HG02981 (cell line): ENCODE results near the gene SLC22A15.
"Not testable (repeated sequence)": the region's sequence is repeated elsewhere in the genome, so short reads cannot be mapped to it uniquely, and the experiment has no call there.

Experiments used
- ATAC-seq: cut with Tn5 transposase; IDR thresholded peaks from one replicate; pipeline ENCODE4 v1.9.1; 2021; ENCODE audit warnings: mild to moderate bottlenecking, moderate library complexity; ENCODE audit not compliant: unreplicated experiment

SLC22A15 gene

DNA sequence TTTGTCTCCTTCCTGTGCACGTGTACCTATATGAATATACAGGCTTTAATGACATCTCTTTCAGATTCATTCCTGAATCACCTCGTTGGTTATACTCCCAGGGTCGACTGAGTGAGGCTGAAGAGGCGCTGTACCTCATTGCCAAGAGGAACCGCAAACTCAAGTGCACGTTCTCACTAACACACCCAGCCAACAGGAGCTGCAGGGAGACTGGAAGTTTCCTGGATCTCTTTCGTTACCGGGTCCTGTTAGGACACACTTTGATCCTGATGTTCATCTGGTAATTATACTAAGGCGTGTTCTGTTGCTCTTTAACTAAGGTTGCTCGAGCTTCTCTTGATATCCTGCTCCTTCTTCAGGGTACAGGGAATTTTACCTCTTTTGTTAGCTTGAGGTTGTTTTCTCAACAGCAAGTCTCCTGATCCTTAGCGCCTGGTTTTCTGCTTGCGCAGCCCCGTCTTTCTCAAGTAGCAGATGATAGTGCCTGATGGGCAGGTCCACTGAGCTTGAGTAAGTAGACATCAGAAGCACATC is 55.1 kb downstream of the SLC22A15 start:
- no peak for ATAC-seq

DNA sequence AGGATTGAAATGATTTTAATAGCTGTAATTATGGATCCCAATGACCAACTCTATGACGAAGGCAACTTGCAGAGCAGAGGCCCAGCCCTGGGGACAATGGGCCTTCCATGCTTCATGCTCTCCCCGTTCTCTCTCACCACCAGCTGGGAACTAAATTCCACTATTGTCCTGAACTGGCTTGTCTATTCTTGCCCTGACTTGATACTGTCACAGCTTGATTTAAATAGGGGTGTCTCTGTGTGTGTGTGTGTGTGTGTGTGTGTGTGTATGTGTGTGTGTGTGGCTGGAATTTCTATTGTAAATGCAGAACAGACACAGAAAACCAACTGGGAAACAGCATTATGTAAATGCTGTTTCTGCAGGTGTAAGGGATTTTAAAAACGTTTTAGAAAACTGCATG is 57.0 kb downstream of the SLC22A15 start:
- no peak for ATAC-seq

DNA sequence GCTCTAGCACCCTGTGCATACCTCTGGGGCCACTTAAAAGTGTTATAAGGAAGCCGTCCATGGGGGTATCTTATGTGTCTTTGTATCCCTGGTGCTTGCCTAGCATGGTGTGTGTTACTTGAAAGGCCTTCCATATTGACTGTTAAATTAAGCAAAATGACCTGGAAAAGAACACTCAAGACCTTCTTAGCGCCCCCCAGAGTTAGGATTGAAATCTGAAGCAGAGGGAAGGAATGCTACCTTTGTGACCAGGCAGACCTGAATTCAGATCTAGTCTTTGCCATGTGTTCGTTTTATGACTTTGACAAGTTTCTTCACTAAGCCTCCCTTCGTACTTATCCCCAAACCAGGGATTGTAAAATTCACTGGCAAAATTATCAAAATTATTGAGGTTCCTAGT is 59.9 kb downstream of the SLC22A15 start:
- no peak for ATAC-seq

DNA sequence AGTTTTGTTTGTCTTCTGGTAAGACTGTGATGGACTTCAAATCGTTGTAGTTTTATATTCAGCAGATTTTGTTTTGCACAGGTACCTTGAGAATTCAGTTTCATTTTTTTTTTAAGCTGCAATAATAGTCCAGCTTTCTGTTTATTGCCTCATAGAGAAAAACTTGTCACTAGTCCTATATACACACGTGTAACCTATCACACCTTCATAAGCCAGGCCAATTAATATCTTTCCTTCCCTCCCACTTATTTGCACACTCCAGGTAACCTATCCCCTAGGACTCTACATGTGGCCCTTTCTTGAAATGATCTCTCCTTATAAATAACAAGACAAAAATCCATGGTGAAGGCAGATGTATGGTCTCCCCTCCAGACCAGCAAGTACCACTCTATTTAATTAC is 62.4 kb downstream of the SLC22A15 start:
- no peak for ATAC-seq

DNA sequence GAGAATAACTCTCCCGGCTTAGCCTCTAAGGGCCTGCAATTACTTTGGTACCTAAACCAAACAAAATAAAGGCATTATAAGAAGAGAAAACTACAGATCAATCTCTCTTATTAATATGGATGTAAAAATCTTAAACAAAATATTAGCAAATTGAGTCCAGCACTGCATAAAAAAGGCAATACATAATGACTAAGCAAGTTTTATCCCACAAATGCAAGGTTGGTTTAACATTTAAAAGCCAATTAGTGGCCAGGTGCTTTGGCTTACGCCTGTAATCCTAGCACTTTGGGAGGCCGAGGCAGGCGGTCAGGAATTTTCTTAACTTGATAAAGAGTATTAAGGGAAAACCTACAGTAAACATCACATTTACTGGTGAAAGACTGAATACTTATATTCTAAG is 67.8 kb downstream of the SLC22A15 start:
- no peak for ATAC-seq

DNA sequence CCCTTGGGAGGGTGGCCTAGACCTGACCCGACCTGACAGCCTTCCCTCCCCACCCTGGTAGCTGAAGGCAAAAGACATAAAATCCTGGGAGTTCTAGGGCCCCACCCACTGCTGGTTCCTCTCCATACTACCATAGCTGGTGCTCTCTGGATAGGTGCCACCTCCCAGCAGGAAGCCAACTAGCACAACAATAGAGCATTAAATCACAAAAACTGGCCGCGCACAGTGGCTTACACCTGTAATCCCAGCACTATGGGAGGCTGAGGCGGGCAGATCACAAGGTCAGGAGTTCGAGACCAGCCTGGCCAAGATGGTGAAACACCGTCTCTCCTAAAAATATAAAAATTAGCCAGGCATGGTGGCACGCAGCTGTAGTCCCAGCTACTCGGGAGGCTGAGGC is 70.6 kb downstream of the SLC22A15 start:
- ATAC-seq: not testable (repeated sequence)

DNA sequence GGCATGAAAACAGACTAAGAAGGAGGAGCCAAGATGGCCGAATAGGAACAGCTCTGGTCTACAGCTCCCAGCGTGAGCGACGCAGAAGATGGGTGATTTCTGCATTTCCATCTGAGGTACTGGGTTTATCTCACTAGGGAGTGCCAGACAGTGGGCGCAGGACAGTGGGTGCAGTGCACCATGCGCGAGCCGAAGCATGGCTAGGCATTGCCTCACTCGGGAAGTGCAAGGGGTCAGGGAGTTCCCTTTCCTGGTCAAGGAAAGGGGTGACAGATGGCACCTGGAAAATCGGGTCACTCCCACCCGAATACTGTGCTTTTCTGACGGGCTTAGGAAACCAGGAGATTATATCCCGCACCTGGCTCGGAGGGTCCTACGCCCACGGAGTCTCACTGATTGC is 75.6 kb downstream of the SLC22A15 start:
- ATAC-seq: not testable (repeated sequence)

DNA sequence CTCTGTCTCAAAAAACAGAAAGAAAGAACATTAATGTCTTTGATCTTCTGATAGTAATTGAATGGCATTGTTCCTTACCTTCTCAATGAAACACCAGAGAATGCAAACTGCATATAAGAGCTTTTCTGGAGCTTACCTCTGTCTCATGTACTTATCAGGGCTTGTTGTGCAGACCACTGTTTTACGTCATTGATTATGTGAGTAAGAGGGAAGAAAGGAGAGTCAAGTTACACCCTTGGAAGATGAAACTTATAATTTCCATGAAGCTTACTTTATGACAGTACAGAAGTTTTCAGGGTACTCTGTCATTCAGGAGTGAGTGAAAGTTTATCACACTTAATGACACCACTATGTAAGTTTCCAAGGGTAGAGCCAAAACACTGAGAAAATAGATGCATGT is 85.9 kb downstream of the SLC22A15 start:
- ATAC-seq: no peak

DNA sequence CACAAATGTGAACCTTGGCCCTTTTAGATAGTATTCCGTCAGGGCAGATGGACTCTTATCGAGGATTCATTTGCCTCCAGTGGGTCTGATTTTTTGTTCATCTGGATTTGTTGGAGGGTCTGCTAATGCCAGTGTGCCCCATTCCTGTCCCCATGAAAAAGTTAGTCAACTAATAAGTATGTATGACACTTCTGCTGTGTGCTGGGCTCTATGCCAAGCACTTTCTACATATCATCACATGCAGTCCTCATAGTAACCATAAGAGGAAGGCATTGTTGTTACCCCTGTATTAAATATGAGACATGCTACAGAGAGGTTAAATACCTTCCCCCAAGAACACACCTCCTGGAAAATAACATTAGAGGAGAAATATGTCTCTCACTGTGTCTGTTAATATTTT is 88.3 kb downstream of the SLC22A15 start:
- no peak for ATAC-seq

DNA sequence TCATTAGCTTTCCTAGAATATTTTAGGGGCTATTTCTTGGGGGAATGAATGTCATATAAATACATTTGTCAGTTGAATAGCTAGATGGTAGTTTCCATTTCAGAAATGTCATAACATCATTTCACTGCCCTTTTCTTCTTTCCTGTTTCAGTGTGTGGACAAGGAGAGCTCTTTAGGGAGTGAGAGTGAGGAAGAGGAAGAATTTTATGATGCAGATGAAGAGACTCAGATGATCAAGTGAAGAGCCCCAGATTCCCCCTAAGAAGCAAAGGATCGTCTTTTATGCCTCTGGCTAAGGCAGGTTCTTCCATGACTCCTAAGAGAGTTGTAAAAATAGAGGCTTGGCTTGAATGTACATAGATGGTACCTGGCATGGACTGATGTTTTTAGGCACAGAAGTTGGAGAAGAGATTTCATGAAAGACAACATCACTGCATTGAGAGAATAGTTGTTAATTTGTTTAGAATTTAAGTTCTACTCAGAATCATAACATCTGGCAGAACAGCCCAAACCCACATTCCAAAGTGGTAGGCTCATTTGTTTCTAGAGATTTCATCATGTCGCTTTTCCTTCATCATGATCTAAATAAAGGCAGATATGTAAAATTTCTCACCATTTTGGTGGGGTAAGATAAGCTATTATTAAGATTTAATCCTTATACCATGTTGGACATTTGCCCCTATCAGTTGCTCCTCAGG is 90.7 kb downstream of the SLC22A15 start:
- no peak for ATAC-seq

DNA sequence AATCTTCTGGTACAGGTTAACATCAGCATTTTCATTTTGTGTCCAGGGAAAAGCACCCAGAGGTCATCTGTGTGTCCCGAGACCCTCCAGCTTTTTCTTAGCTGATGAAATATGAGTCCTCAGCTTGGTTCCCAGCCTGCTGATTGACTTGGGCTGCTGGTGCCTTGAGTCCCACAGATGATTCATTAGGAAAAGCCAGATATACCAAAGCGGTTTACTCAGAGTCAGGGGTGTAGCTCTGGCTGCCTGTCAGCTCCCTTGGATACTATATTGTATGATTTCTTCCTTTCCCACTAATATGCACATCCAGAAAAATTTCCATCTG is 91.2 kb downstream of the SLC22A15 start:
- no peak for ATAC-seq

DNA sequence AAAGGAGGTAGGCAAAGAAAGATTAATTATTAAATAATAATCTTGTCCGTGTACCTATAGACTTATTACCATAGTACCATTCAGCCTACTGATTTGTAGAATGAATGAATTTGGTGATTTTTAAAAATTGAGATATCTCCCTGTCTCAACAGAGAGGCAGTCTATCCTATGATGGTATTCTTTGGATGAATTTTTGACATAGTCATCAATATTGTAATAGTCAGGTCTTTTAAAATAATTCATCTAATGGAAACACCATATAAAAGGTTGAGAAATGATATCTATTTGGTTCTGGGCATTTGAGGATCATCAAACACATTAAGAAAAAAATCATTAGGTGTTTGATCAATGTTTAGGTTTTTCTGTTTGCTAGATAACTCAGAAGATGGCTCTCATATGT is 99.3 kb downstream of the SLC22A15 start:
- no peak for ATAC-seq

DNA sequence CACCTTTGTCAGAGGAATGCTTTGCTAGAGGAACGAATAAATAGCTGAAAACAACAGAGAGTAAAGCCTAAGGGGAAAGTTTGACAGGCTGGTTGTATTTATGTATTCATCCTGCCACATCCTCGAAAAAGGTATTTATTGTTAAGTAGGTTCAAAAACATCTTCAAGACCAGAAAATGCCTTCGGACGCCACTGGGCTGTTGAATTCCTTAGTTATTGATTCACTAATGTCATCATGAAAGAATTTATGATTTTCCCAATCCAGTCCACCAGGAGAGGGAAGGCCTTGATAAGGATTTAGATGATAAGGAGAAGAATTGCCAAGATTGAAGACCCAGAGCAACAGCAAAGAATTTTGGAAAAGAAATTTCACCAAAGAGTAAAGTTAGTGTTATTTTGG is 99.7 kb downstream of the SLC22A15 start:
- no peak for ATAC-seq

DNA sequence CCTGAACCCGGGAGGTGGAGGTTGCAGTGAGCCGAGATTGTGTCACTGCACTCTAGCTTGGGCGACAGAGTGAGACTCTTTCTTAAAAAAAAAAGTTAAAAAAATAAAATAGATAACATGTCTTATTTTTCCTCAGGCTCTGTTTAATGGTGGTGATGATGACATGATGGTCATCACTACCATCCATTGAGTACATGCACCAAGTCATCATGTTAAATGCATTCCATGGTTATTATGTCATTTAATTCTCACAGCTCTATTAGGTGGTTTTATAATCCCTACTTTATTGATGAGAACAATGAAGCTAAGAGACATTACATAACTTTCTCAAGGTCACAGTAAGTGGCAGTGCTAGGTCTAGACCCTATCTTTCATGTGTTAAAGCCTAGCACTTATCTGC is 100.5 kb downstream of the SLC22A15 start:
- no peak for ATAC-seq

DNA sequence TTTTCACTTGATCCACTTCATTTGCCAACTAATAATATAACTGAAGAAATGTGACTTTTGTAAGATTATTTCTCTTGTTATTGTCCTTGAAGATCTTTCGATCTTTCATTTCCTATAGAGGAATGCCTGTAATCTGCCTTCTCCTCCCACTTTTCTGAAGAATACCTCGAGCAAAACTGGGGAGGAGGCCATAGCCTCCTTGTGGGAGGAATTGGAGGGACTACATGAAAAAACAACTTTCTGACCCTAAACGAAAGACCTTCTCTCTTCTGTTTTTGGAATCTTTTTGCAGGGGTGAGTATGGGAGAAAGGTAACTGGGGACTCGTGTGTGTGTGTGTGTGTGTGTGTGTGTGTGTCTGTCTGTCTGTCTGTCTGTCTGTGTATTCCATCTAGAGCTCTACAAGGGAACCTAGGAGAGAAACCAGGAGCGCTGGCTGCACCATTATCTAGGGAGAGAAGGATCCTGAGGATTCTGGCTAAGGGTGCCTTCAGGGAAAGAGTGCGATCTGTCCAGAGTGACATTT is 102.4 kb downstream of the SLC22A15 start:
- no peak for ATAC-seq

DNA sequence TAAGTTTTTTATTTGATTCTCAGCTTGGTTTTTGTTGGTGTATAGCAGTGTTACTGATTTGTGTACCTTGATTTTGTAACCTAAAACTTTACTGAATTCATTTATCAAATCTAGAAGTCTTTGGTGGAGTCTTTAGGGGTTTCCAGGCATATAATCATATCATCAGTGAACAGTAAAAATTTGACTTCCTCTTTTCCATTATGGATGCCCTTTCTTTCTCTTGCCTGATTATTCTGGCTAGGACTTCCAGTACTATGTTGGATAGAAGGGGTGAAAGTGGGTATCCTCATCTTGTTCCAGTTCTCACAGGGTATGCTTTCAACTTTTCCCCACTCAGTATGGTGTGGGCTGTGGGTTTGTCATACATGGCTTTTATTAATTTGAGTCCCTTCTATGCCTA is 111.3 kb downstream of the SLC22A15 start:
- ATAC-seq: no peak

DNA sequence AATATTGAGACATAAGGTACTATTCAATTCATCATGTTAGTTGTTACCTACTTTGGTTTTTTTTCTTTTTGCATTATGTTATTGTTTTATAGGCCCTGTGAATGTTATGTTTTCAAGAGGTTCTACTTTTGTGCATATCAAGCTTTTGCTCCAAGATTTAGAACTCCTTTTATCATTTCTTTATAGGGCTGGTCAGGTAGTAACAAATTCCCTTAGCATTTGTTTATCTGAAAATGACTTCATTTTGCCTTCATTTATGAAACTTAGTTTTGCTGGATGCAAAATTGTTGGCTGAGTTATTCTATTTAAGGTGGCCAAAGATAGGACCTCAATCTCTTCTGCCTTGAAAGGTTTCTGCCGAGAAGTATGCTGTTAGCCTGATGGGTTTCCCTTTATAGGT is 113.6 kb downstream of the SLC22A15 start:
- ATAC-seq: no peak

DNA sequence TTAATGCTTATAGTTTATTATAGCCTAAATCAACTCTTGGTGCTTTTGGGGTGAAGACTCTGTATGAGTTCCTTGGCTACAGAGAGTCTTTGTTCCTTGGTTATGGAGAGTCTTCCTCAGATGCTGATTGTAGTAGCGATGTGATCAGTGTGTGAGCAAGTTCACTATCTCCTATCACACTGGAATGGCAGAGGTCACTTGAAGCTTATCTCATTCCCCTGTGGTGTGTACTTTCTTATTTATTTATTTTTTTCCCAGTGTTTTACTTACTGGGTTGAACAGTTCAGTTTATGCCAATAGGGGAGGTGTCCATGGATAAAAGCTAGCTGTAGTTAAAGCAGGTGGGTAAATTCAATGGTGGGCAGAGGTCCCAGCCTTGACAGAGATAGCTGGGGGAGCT is 114.8 kb downstream of the SLC22A15 start:
- no peak for ATAC-seq

DNA sequence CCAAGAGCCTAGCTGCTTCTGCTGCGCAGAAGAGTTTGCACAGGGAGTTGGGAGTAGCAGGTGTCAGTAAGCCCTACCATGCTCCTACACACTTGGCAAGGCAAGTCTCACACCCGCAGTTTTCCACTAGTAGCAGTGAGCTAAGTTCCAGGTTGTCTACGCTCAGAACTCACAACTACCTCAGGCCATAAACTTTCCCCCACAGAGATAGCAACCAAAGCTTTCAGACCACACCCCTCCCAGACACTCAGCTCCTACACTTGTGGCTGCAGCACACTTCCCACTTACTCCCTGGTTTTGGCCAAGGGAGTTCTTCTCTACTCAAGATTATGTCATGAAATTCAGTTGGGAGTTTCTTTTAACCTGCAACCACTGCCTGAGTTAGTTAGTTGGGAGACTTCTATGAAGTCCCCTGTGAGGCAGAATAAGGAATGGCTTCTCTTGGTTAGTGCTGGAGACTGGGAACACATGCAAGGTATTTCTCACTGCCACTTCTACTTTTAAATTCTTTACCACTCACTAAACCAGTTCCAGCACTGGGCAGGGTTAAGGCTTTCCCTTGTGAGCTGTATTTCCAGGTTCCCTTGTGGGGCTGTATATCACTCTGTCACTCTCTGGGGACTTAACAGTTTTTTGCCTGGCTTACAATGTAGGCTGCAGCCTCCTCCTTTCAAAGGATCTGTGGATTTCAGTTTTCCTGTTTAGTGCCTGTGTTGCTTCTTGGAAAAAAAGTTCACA is 116.6 kb downstream of the SLC22A15 start:
- no peak for ATAC-seq

DNA sequence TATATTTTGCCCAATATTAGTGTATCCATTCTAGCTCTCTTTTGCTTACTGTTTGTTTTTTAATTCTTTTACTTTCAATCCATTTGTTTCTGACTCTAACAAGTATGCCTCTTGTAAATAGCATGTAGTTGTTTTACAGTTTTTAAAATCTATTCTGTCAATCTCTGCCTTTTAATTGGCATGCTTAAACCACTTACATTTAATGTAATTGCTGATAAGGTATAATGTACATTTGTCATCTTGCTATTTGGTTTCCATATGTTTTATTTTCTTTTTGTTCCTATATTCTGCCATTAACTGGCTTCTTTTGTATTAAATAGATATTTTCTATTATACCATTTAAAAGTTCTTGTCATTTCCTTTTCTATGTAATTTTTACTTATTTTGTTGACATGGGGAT is 118.7 kb downstream of the SLC22A15 start:
- ATAC-seq: no peak

DNA sequence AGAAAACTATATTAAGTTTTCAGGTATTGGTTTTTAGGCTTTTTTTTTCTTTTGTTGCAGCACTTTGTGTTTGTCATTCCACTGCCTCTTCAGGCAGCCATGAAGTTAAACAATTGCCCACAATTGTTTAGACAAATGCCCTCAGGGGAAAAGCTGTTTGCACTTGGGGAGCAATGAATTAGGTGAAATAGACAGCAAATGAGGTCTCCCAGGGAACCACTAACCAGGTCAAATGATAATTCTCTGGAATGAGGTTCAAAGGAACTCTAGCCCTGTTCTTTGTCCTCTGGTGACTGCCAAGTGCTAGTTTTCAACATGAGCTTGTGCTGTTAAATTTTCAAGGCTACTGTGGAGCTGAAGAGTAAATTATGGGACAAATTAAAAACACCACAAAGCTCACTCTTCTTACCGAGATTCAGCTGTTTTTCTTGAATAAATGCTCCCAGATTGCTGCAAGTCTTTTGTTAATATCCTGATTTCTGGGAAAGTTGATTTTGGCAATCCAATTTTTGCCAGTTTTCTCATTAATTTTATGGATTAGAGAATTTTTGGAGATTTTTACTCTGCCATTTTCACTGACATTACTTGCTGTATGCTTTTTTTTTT is 119.8 kb downstream of the SLC22A15 start:
- no peak for ATAC-seq

DNA sequence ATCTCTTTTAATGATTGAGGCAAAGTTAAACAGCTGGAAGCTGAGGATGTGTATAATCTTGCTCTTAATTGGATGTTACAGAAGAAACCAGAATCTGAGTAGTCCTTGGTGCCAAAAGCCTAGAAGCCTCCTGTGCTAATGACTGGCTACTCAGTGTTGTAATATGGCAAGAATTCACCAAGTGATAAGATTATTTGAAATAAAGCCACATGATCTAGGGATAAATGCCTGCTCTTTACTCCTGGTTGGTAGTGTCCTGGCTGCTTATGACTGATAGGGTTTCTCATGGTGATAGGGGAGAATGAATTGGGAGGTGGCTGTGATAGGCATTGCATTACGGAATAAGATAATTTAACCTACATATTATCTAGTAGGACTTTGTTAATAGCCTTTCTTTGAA is 121.3 kb downstream of the SLC22A15 start:
- no peak for ATAC-seq
